GM18511 (cell line): ENCODE results near the gene KRT86.

Experiments
- ATAC-seq: cut with Tn5 transposase; IDR thresholded peaks from one replicate; pipeline ENCODE4 v1.9.1; 2021; ENCODE audit warnings: mild to moderate bottlenecking, moderate library complexity; ENCODE audit not compliant: unreplicated experiment

KRT86 gene

GRCh38 chr12:52351196-52352059, 77.0 kb downstream of the KRT86 start:
- no peak for ATAC-seq

DNA sequence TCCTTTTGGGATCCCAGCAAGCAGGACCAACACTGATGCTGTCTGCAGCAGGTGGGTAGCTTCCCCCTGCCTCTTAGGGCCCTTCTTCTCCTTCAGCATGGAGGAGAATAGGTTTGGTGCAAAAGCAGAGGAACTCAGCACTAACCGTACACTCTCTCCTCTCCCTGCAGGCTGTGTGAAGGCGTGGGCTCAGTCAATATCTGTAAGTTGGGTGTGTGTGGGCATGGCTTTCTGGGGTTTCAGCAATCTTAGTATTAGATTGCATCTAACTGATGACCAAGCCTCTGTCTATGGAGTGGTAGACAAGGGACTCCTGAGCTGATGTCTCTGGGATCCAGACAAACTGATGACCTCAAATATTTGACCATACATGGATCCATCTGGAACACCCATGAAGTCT, 78.5 kb downstream of the KRT86 start:
- no peak for ATAC-seq

DNA sequence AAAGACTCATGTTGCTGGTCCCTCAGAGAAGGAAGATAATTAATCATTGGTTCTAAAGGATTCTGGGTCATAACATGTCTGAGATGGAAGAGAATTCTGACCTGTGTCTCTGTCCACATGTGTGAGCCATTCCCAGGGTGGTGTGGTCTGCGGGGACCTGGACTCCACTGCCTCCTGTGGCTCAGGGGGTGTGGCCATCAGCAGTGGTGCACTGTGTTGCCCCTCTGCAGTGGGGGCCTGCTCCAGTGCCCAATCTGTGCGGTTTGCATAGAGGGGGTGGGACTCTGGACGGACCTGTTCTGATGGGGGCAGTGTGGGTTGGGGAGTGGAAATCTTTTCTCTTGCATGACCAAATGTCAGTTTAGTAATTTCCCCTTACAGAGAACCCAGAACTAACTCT, 79.3 kb downstream of the KRT86 start:
- no peak for ATAC-seq

GRCh38 chr12:52354200-52354599, 79.8 kb downstream of the KRT86 start:
- no peak for ATAC-seq

- no peak for ATAC-seq
Measured at GRCh38 chr12:52355176-52355575, 80.7 kb downstream of the KRT86 start.

DNA sequence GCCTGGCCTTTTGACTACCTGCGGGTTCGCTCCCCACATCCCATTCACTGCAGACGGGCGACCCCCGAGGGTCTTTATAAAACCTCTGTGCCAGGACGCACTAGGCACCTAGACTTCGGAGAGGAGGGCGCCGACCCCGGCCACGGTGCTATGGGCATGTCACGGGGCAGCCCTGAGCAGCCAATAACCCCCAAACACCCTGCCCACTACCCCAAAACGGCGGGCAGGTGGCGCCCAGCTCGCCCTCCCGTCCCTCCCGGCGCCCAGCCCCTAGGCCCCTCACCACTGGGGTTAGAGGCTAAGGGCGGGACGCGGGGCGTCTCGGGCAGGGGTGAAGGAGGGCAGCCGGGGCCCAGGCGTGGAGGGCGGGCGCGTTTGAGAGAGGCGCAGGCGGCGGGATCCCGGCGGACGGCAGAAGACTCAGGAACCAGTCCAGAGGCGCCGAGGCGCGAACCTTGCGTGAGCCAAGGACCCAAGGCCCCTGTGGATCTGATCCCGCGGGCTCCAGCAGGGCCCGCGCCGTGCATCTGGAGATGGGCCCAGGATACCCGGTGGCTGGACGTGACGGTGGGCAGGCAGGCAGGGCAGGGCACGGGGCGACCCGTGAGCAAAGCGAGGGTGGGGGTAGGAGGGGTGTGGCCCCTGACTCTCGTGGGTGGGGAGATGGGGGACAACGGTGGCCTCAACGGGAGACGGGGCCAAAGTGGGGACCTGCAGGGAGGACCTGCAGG, 81.8 kb downstream of the KRT86 start:
- no peak for ATAC-seq

GRCh38 chr12:52356762-52357580, 82.5 kb downstream of the KRT86 start:
- ATAC-seq, result no peak
